ENCODE data around the gene HHAT. TPM values are rescaled to one million over a fixed set of nuclear protein-coding genes. Genes with fewer than 3 reads are reported as not detected.

HHAT gene
- polyA plus RNA-seq, 1 donor from 2014 or later = 5.3 TPM

DNA sequence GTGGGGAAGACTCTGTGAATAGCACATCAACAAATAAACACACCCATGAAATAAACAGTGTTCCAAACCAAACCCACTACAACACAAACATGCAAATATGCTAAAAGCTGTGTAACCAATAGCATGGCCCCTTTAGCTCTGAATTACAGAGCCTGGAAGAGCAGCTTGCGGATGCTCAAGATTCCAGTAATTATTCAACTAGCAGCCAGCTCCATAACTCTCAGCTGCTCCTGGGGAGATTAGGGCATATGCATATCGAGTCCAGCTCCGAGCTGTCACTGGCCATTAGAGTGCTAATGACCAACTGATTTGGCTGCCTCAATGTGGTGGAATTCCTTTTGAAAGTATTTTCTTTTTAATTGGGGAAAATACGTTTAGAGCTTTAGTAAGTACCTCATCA lies 207.1 kb downstream of the HHAT start:
- Histone ChIP-seq H2AFZ (ENCODE audit: low read depth, low read length) (no peak overlapping the region), H3K9me2 (ENCODE audit: insufficient read depth, low read length) (no peaks in the 10 kb centered on the region), H3K4me2 (ENCODE audit: low read length) (no peak overlapping the region), H3K36me3 (ENCODE audit: insufficient read depth, low read length) (no peaks in the 10 kb centered on the region), H3K27me3 (ENCODE audit: insufficient read depth, low read depth, low read length) (no peaks in the 10 kb centered on the region), H3K9ac (ENCODE audit: low read length) (no peak overlapping the region), H4K20me1 (ENCODE audit: insufficient read depth) (no peaks in the 10 kb centered on the region), H3K9me3 (ENCODE audit: low read length) (no peaks in the 10 kb centered on the region), H3F3A (ENCODE audit: insufficient read depth, low read length, poor library complexity, severe bottlenecking) (no peaks in the 10 kb centered on the region), H3K79me2 (replicated peaks; ENCODE audit: insufficient read depth, low read length) (no peaks in the 10 kb centered on the region), H3K4me3 (ENCODE audit: low read length) (no peak overlapping the region), H3K27ac (ENCODE audit: low read length) (no peak overlapping the region)
- TF ChIP-seq MXI1 (conservative IDR thresholded peaks at IDR 0.05; ENCODE audit: poor library complexity, severe bottlenecking) (no peak), RAD21 (conservative IDR thresholded peaks at IDR 0.05) (no peak)

DNA sequence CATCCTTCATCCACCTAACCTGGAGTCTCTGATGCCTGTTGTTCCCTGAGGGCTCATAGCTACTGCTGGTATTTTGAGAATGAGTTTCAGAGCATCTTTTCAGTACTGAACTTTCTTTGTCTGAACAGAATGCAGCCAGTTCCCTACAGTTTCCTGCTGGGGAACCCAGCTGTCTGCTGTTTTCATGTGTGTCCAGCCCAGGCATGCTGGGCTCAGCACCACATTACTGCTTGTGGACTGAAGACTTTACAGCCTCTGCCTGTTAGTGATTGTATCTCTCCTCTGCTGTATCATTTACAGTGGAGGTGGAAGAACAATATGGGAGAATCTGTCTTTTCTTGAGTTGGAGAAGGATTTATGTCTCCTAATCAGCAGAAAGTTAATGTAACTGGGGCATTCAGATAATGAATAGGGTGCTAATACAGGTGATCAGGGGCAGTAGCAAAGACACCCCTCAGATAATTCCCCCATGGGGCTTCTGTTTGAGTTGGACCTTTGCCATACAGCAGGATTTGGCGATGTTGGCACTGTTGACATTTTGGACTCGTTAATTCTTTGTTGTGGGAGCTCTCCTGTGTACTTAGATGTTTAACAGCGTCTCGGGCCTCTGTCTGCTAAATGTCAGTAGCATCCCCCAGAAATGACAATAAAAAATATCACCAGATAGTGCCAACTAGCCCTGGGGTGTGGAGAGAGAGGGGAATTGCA lies 207.7 kb downstream of the HHAT start:
- Histone ChIP-seq H3K27me3 (ENCODE audit: insufficient read depth, low read depth, low read length) (no peaks in the 10 kb centered on the region), H3K36me3 (ENCODE audit: insufficient read depth, low read length) (no peaks in the 10 kb centered on the region), H3K9me3 (ENCODE audit: low read length) (no peaks in the 10 kb centered on the region), H4K20me1 (ENCODE audit: insufficient read depth) (no peaks in the 10 kb centered on the region), H3F3A (ENCODE audit: insufficient read depth, low read length, poor library complexity, severe bottlenecking) (no peaks in the 10 kb centered on the region), H2AFZ (ENCODE audit: low read depth, low read length) (no peak overlapping the region), H3K9ac (ENCODE audit: low read length) (no peak overlapping the region), H3K4me2 (ENCODE audit: low read length) (no peak overlapping the region), H3K27ac (ENCODE audit: low read length) (no peak overlapping the region), H3K9me2 (ENCODE audit: insufficient read depth, low read length) (no peaks in the 10 kb centered on the region), H3K4me3 (ENCODE audit: low read length) (no peak overlapping the region), H3K79me2 (replicated peaks; ENCODE audit: insufficient read depth, low read length) (no peaks in the 10 kb centered on the region)
- TF ChIP-seq, protein P1, sequence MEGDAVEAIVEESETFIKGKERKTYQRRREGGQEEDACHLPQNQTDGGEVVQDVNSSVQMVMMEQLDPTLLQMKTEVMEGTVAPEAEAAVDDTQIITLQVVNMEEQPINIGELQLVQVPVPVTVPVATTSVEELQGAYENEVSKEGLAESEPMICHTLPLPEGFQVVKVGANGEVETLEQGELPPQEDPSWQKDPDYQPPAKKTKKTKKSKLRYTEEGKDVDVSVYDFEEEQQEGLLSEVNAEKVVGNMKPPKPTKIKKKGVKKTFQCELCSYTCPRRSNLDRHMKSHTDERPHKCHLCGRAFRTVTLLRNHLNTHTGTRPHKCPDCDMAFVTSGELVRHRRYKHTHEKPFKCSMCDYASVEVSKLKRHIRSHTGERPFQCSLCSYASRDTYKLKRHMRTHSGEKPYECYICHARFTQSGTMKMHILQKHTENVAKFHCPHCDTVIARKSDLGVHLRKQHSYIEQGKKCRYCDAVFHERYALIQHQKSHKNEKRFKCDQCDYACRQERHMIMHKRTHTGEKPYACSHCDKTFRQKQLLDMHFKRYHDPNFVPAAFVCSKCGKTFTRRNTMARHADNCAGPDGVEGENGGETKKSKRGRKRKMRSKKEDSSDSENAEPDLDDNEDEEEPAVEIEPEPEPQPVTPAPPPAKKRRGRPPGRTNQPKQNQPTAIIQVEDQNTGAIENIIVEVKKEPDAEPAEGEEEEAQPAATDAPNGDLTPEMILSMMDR (IDR thresholded peaks at IDR 0.05; ENCODE audit: poor library complexity, severe bottlenecking) = no peak
- TF ChIP-seq MXI1 (conservative IDR thresholded peaks at IDR 0.05; ENCODE audit: poor library complexity, severe bottlenecking) = no peak

DNA sequence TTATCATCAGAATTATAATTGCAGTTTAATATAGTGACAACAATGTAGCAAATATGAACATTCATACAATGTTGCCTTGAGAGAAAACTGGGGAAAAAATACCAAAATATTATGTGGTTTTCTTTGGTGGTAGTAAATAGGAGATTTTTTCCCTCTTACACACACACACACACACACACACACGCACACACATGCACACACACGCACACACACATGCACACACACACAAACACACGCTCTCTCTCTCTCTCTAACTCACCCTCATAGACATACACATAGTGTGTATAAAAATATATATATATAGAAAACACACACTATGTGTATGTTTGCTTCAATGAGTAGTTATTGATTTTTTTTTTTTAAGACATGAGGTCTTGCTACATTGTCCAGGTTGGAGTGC lies 211.6 kb downstream of the HHAT start:
- Histone ChIP-seq H3K36me3 (ENCODE audit: insufficient read depth, low read length) (no peaks in the 10 kb centered on the region), H3K9me3 (ENCODE audit: low read length) (no peaks in the 10 kb centered on the region), H3K27ac (ENCODE audit: low read length) (no peak overlapping the region), H2AFZ (ENCODE audit: low read depth, low read length) (no peak overlapping the region), H3K4me2 (ENCODE audit: low read length) (no peak overlapping the region), H3K9ac (ENCODE audit: low read length) (no peak overlapping the region), H4K20me1 (ENCODE audit: insufficient read depth) (no peaks in the 10 kb centered on the region), H3K4me3 (ENCODE audit: low read length) (no peak overlapping the region), H3K27me3 (ENCODE audit: insufficient read depth, low read depth, low read length) (no peaks in the 10 kb centered on the region), H3K9me2 (ENCODE audit: insufficient read depth, low read length) (no peaks in the 10 kb centered on the region), H3F3A (ENCODE audit: insufficient read depth, low read length, poor library complexity, severe bottlenecking) (no peaks in the 10 kb centered on the region), H3K79me2 (replicated peaks; ENCODE audit: insufficient read depth, low read length) (no peaks in the 10 kb centered on the region)
- TF ChIP-seq RAD21 (conservative IDR thresholded peaks at IDR 0.05) (no peak), SMC3 (conservative IDR thresholded peaks at IDR 0.05; ENCODE audit: poor library complexity) (no peak), MXI1 (conservative IDR thresholded peaks at IDR 0.05; ENCODE audit: poor library complexity, severe bottlenecking) (no peak), EZH2 (IDR thresholded peaks at IDR 0.05; ENCODE audit: borderline replicate concordance, insufficient read depth, low read length, poor library complexity, severe bottlenecking) (no peak), EP300 (conservative IDR thresholded peaks at IDR 0.05; ENCODE audit: poor library complexity, severe bottlenecking) (no peak), POLR2AphosphoS5 (IDR thresholded peaks at IDR 0.05) (no peak), TAF1 (IDR thresholded peaks at IDR 0.05; ENCODE audit: low read depth) (no peak)
- TF ChIP-seq, protein P1 (IDR thresholded peaks at IDR 0.05; ENCODE audit: poor library complexity, severe bottlenecking) = no peak
- TF ChIP-seq, protein P2, sequence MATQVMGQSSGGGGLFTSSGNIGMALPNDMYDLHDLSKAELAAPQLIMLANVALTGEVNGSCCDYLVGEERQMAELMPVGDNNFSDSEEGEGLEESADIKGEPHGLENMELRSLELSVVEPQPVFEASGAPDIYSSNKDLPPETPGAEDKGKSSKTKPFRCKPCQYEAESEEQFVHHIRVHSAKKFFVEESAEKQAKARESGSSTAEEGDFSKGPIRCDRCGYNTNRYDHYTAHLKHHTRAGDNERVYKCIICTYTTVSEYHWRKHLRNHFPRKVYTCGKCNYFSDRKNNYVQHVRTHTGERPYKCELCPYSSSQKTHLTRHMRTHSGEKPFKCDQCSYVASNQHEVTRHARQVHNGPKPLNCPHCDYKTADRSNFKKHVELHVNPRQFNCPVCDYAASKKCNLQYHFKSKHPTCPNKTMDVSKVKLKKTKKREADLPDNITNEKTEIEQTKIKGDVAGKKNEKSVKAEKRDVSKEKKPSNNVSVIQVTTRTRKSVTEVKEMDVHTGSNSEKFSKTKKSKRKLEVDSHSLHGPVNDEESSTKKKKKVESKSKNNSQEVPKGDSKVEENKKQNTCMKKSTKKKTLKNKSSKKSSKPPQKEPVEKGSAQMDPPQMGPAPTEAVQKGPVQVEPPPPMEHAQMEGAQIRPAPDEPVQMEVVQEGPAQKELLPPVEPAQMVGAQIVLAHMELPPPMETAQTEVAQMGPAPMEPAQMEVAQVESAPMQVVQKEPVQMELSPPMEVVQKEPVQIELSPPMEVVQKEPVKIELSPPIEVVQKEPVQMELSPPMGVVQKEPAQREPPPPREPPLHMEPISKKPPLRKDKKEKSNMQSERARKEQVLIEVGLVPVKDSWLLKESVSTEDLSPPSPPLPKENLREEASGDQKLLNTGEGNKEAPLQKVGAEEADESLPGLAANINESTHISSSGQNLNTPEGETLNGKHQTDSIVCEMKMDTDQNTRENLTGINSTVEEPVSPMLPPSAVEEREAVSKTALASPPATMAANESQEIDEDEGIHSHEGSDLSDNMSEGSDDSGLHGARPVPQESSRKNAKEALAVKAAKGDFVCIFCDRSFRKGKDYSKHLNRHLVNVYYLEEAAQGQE (IDR thresholded peaks at IDR 0.05; ENCODE audit: borderline replicate concordance) = no peak
